Sigmoid colon (tissue), 7 donors: ENCODE results near the gene CHRNB1. TPM values are rescaled to one million over a fixed set of nuclear protein-coding genes. Genes with fewer than 3 reads are reported as not detected.

Experiments
- DNase-seq: peaks from one replicate; pipeline ENCODE4 v3.0.0-alpha.2; 2019
- H3K27ac ChIP-seq, 4 donors: fragments of 200-600 bp; sonication (generic); one replicate each; pipeline ENCODE4 v1.5.1; 2016 to 2019; ENCODE audit warnings: mild to moderate bottlenecking in 1 of 4
- H3K27me3 ChIP-seq, 3 donors: fragments of 200-600 bp; sonication (generic); one replicate each; pipeline ENCODE4 v1.5.1; 2019; ENCODE audit warnings: mild to moderate bottlenecking in 1 of 3
- H3K36me3 ChIP-seq, 4 donors: fragments of 200-600 bp; sonication (generic); one replicate each; pipeline ENCODE4 v1.5.1; 2016 to 2019
- H3K4me1 ChIP-seq, 4 donors: fragments of 200-600 bp; sonication (generic); one replicate each; pipeline ENCODE4 v1.5.1; 2017 to 2019
- H3K4me3 ChIP-seq, 4 donors: fragments of 200-600 bp; sonication (generic); one replicate each; pipeline ENCODE4 v1.5.1; 2017 to 2019; ENCODE audit warnings: mild to moderate bottlenecking in 2 of 4, moderate library complexity in 1 of 4
- H3K9me3 ChIP-seq, 4 donors: fragments of 200-600 bp in 3 of 4; sonication (generic) in 3 of 4; one replicate each; pipeline versions ENCODE4 v1.5.1 to v1.6.1; 2013 to 2019
- CTCF ChIP-seq, 4 experiments: fragments of 450-650 bp in 3 of 4; fragments of 200-600 bp in 1 of 4; IDR thresholded peaks; one replicate each; pipeline ENCODE4 v1.5.1; 2016 to 2019; ENCODE audit warnings: antibody characterized with exemption in 4 of 4, mild to moderate bottlenecking in 3 of 4, moderate library complexity in 2 of 4
- EP300 ChIP-seq, 4 donors: sonication (generic); formaldehyde crosslinking; IDR thresholded peaks; one replicate each; pipeline ENCODE4 v1.6.1; 2017; ENCODE audit warnings: antibody characterized with exemption in 4 of 4
- POLR2A ChIP-seq, 2 donors: fragments of 450-650 bp; IDR thresholded peaks; one replicate each; pipeline ENCODE4 v1.6.1; 2016; ENCODE audit warnings: antibody characterized with exemption in 2 of 2, mild to moderate bottlenecking in 2 of 2, moderate library complexity in 2 of 2
- POLR2AphosphoS5 ChIP-seq, 4 donors: sonication (generic); formaldehyde crosslinking; IDR thresholded peaks; one replicate each; pipeline ENCODE4 v1.6.1; 2017; ENCODE audit warnings: antibody characterized with exemption in 4 of 4
- WGBS, 2 donors: extraction: QIAGEN DNeasy Blood & Tissue Kit; methylation state at CpG; one replicate each; pipeline ENCODE4 v1.1.7; 2013; 5-methylcytosine and 5-hydroxymethylcytosine counted together
- intact Hi-C: fragments of 100-400 bp; cut with DNase I; formaldehyde crosslinking; loops from one replicate; pipeline ENCODE4 v1.15.1; 2023
- polyA plus RNA-seq, 3 donors: library from polyadenylated mRNA; stranded (reverse); fragments of 200-250 nt; gene quantifications; one replicate each; pipeline ENCODE4 v1.2.3, GENCODE V29; 2013
- total RNA-seq, 4 donors: library from RNA; depleted of rRNA; stranded (reverse); fragments of >200 nt; gene quantifications; one replicate each; pipeline ENCODE4 v1.1.0, GENCODE V29; 2016
- donor health status: healthy with polysubstance abuse.
- donor health status: Bipolar disorder and iron deficiency.
- donor health status: healthy.

The CHRNB1 gene
- total and polyA plus RNA-seq, 7 donors = 4.2 to 13.2 (median 7.5) TPM

DNA sequence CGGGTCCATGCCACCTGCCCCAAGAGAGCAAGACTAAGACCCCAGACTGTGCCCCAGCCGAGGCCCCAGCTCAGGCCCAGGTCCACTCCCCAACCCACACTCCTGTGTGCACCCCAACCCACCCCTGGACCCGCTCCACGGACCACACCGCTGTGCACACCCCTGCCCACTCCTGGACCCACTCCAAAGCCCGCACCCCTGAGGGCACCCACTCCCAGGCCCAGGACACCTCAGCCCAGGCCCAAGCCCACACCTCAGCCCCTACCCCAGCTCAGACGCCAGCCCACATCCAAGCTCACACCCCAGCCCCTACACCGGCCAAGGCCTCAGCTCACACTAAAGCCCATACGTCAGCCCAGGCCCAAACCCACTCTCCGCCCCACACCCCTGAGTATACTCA lies 15.1 kb upstream of the CHRNB1 start:
- H3K9me3 ChIP-seq = no peaks in the 10 kb centered on the region
- peak; percentile 62 for DNase-seq
- no peak overlapping the region for H3K27ac ChIP-seq
- intact Hi-C loops = no loop called here
- peaks cover 0 to 13% (median 3%) of the 10 kb centered on the region in 3 donors for H3K27me3 ChIP-seq
- H3K36me3 ChIP-seq = no peaks in the 10 kb centered on the region
- no peak overlapping the region for H3K4me3 ChIP-seq
- H3K4me1 ChIP-seq = no peaks in the 10 kb centered on the region
- 94% methylated on average over 10 of the region's 10 CpGs for WGBS, 2 donors
- TF ChIP-seq POLR2AphosphoS5 (IDR thresholded peaks at IDR 0.05) (no peak), CTCF (IDR thresholded peaks at IDR 0.05) (no peak), POLR2A (IDR thresholded peaks at IDR 0.05) (no peak), EP300 (IDR thresholded peaks at IDR 0.05) (no peak)

GRCh38 chr17:7431231-7431630 lies 13.6 kb upstream of the CHRNB1 start:
- no peak for TF ChIP-seq POLR2A (IDR thresholded peaks at IDR 0.05)
- no peak for TF ChIP-seq POLR2AphosphoS5 (IDR thresholded peaks at IDR 0.05)
- TF ChIP-seq EP300 (IDR thresholded peaks at IDR 0.05) = no peak
- TF ChIP-seq CTCF (IDR thresholded peaks at IDR 0.05) = no peak
- DNase-seq = no peak
- intact Hi-C loops = no loop called here
- peaks cover 0 to 11% (median 11%) of the 10 kb centered on the region in 4 donors for H3K4me1 ChIP-seq
- 89 to 96% methylated on average over 1 of the region's 1 CpG for WGBS, 2 donors
- H3K36me3 ChIP-seq = no peaks in the 10 kb centered on the region
- peaks cover 7 to 27% (median 19%) of the 10 kb centered on the region in 3 donors for H3K27me3 ChIP-seq
- no peak overlapping the region for H3K4me3 ChIP-seq
- H3K27ac ChIP-seq = no peak overlapping the region
- H3K9me3 ChIP-seq = no peaks in the 10 kb centered on the region

- TF ChIP-seq EP300 (IDR thresholded peaks at IDR 0.05) (no peak), POLR2AphosphoS5 (IDR thresholded peaks at IDR 0.05) (no peak)
- intact Hi-C loops = no loop called here
- Histone ChIP-seq H3K27me3 (peaks cover 12 to 30% (median 27%) of the 10 kb centered on the region in 3 donors), H3K4me3 (no peak overlapping the region), H3K36me3 (no peaks in the 10 kb centered on the region), H3K9me3 (no peaks in the 10 kb centered on the region), H3K27ac (no peak overlapping the region), H3K4me1 (peaks cover 0 to 22% (median 21%) of the 10 kb centered on the region in 4 donors)
- no peak for DNase-seq
- 93 to 96% methylated on average over 11 of the region's 11 CpGs for WGBS, 2 donors
Measured at GRCh38 chr17:7432296-7432695, 12.6 kb upstream of the CHRNB1 start.

GRCh38 chr17:7435676-7436555 lies 8.9 kb upstream of the CHRNB1 start:
- TF ChIP-seq EP300 (IDR thresholded peaks at IDR 0.05) = no peak
- no peak for TF ChIP-seq POLR2AphosphoS5 (IDR thresholded peaks at IDR 0.05)
- TF ChIP-seq POLR2A (IDR thresholded peaks at IDR 0.05) = no peak
- no peak for TF ChIP-seq CTCF (IDR thresholded peaks at IDR 0.05)
- no peak for DNase-seq
- H3K4me3 ChIP-seq = peak overlapping the region; percentile 10 to 43 (median 34)
- peak overlapping the region; percentile 18 to 64 (median 31) for H3K27ac ChIP-seq
- H3K27me3 ChIP-seq = peaks cover 44 to 67% (median 64%) of the 10 kb centered on the region in 3 donors
- no peaks in the 10 kb centered on the region for H3K9me3 ChIP-seq
- intact Hi-C loops = loop anchor here (2.0 kb wide), 3 partner anchors 31 to 125 kb away; partner anchors contain the start of genes SENP3 and TMEM256
- H3K36me3 ChIP-seq = no peaks in the 10 kb centered on the region
- 8 to 9% methylated on average over 49 of the region's 49 CpGs for WGBS, 2 donors
- H3K4me1 ChIP-seq = peaks cover 0 to 57% (median 51%) of the 10 kb centered on the region in 4 donors
